H1 (cell line): Measurements from ENCODE around the gene CAMK2G. TPM values are rescaled to one million over a fixed set of nuclear protein-coding genes. Genes with fewer than 3 reads are reported as not detected.

ENCODE experiments used
- CTCF ChIA-PET: fragments of 300-600 bp; sonication (Branson Sonifier 250); formaldehyde crosslinking; loops from one replicate; lab custom pipeline; 2021; ENCODE audit not compliant: partially characterized antibody; lab: Charles Lee
- POLR2A ChIA-PET: fragments of 300-600 bp; sonication (Branson Sonifier 250); formaldehyde crosslinking; loops from one replicate; lab custom pipeline; 2021; ENCODE audit warnings: inconsistent platforms; ENCODE audit not compliant: partially characterized antibody; lab: Charles Lee
- DNase-seq, 2 experiments: peaks; one replicate each; pipeline versions ENCODE4 v3.0.0 to v3.0.0-alpha.2; 2010 to 2022; ENCODE audit warnings: low spot score in 2 of 2, low read depth in 1 of 2, mixed read lengths in 1 of 2
- FAIRE-seq: peaks from 2 replicates; lab custom pipeline; 2011; peaks lifted over from hg19 to GRCh38; lab: Jason Lieb, UNC
- H2AFZ ChIP-seq: 2 replicates; pipeline ENCODE4 v1.8.1; 2012; ENCODE audit warnings: low read length, inconsistent platforms
- H2AK5ac ChIP-seq: 2 replicates; pipeline ENCODE4 v1.6.1; 2013; ENCODE audit warnings: low read depth, low read length
- H2BK120ac ChIP-seq: replicated peaks from 2 replicates; pipeline ENCODE3; 2013; ENCODE audit warnings: low read depth, low read length, inconsistent platforms
- H2BK12ac ChIP-seq: 2 replicates; pipeline ENCODE4 v1.6.1; 2013; ENCODE audit warnings: low read depth, low read length
- H2BK15ac ChIP-seq: 2 replicates; pipeline ENCODE4 v1.6.1; 2013; ENCODE audit warnings: low read length
- H2BK20ac ChIP-seq: 2 replicates; pipeline ENCODE4 v1.6.1; 2013; ENCODE audit warnings: low read length
- H2BK5ac ChIP-seq: 2 replicates; pipeline ENCODE4 v1.6.1; 2013; ENCODE audit warnings: low read depth, low read length
- H3K14ac ChIP-seq: 2 replicates; pipeline ENCODE4 v1.6.1; 2013; ENCODE audit warnings: inconsistent platforms; ENCODE audit not compliant: insufficient read length
- H3K18ac ChIP-seq: 2 replicates; pipeline ENCODE4 v1.6.1; 2013; ENCODE audit warnings: low read length; ENCODE audit errors: extremely low read depth
- H3K23ac ChIP-seq: 2 replicates; pipeline ENCODE4 v1.6.1; 2013; ENCODE audit warnings: inconsistent platforms; ENCODE audit not compliant: insufficient read length
- H3K23me2 ChIP-seq: 2 replicates; pipeline ENCODE4 v1.6.1; 2013; ENCODE audit warnings: low read depth, low read length
- H3K27ac ChIP-seq: 2 replicates; pipeline ENCODE4 v1.6.1; 2011; ENCODE audit warnings: low read depth, low read length, inconsistent platforms
- H3K27me3 ChIP-seq, 4 experiments: replicated peaks in 1 of 4; 1 replicate in 1 of 4; 2 replicates in 3 of 4; pipeline versions ENCODE4 v1.6.1 to v1.8.1; 2011 to 2013; ENCODE audit warnings: low read length in 3 of 4, mild to moderate bottlenecking in 3 of 4, inconsistent platforms in 2 of 4, mixed read lengths in 2 of 4, moderate library complexity in 1 of 4; ENCODE audit not compliant: control insufficient read depth in 3 of 4, insufficient read depth in 3 of 4; ENCODE audit errors: extremely low read depth in 1 of 4
- H3K36me3 ChIP-seq, 4 experiments: 2 replicates each; pipeline versions ENCODE4 v1.6.1 to v1.8.1; 2011 to 2013; ENCODE audit warnings: mild to moderate bottlenecking in 4 of 4, low read length in 3 of 4, moderate library complexity in 2 of 4, control low read depth in 1 of 4, inconsistent platforms in 1 of 4; ENCODE audit not compliant: insufficient read depth in 4 of 4, control insufficient read depth in 2 of 4
- H3K4ac ChIP-seq: replicated peaks from 2 replicates; pipeline ENCODE3; 2013; ENCODE audit warnings: low read length, low read depth, mixed read lengths, inconsistent platforms; ENCODE audit not compliant: insufficient read length
- H3K4me1 ChIP-seq, 4 experiments: replicated peaks in 1 of 4; 1 replicate in 1 of 4; 2 replicates in 3 of 4; pipeline versions ENCODE4 v1.6.1 to v1.8.1; 2011 to 2013; ENCODE audit warnings: low read length in 3 of 4, inconsistent platforms in 2 of 4, mixed read lengths in 1 of 4; ENCODE audit not compliant: insufficient read depth in 4 of 4, control insufficient read depth in 3 of 4
- H3K4me2 ChIP-seq, 2 experiments: 2 replicates each; pipeline versions ENCODE4 v1.6.1 to v1.8.1; 2011 to 2013; ENCODE audit warnings: low read depth in 2 of 2, low read length in 2 of 2, control low read depth in 1 of 2, inconsistent platforms in 1 of 2, mild to moderate bottlenecking in 1 of 2; ENCODE audit not compliant: insufficient read depth in 1 of 2
- H3K4me3 ChIP-seq, 4 experiments: fragments of 200-600, 300-600 bp in 1 of 4; sonication (generic), shearing (Covaris generic), sonication (Bioruptor Twin) in 1 of 4; 2 replicates each; pipeline versions ENCODE4 v1.5.1 to v1.8.1; 2011 to 2016; ENCODE audit warnings: low read length in 4 of 4, low read depth in 3 of 4, control low read depth in 2 of 4, inconsistent platforms in 2 of 4, mild to moderate bottlenecking in 2 of 4, mixed read lengths in 1 of 4, moderate library complexity in 1 of 4; ENCODE audit not compliant: insufficient read depth in 2 of 4; ENCODE audit errors: extremely low read depth in 1 of 4
- H3K56ac ChIP-seq: replicated peaks from 2 replicates; pipeline ENCODE3; 2013; ENCODE audit warnings: low read depth, mild to moderate bottlenecking, mixed read lengths, low read length, inconsistent platforms; ENCODE audit not compliant: insufficient read length
- H3K79me1 ChIP-seq: 2 replicates; pipeline ENCODE4 v1.6.1; 2013; ENCODE audit warnings: low read depth, low read length, control low read depth
- H3K79me2 ChIP-seq, 2 experiments: 2 replicates each; pipeline versions ENCODE4 v1.6.1 to v1.8.1; 2012 to 2013; ENCODE audit warnings: low read length in 2 of 2, mild to moderate bottlenecking in 2 of 2, inconsistent platforms in 1 of 2; ENCODE audit not compliant: insufficient read depth in 2 of 2, control insufficient read depth in 1 of 2
- H3K9ac ChIP-seq, 4 experiments: replicated peaks in 1 of 4; 1 replicate in 1 of 4; 2 replicates in 3 of 4; pipeline versions ENCODE4 v1.6.1 to v1.8.1; 2011 to 2013; ENCODE audit warnings: low read depth in 3 of 4, low read length in 3 of 4, control low read depth in 2 of 4, mild to moderate bottlenecking in 2 of 4, moderate library complexity in 2 of 4, inconsistent platforms in 1 of 4; ENCODE audit errors: extremely low read depth in 1 of 4
- H3K9me3 ChIP-seq, 2 experiments: 2 replicates each; pipeline versions ENCODE4 v1.6.1 to v1.8.1; 2012 to 2013; ENCODE audit warnings: mild to moderate bottlenecking in 2 of 2, moderate library complexity in 2 of 2, control low read depth in 1 of 2, inconsistent platforms in 1 of 2, low read depth in 1 of 2, low read length in 1 of 2, mixed read lengths in 1 of 2; ENCODE audit not compliant: insufficient read depth in 2 of 2
- H4K20me1 ChIP-seq, 2 experiments: replicated peaks in 1 of 2; 2 replicates each; pipeline versions ENCODE3 to v1.8.1; 2011 to 2013; ENCODE audit warnings: inconsistent platforms in 2 of 2, low read length in 2 of 2, mild to moderate bottlenecking in 1 of 2; ENCODE audit not compliant: insufficient read depth in 2 of 2, control insufficient read depth in 1 of 2
- H4K5ac ChIP-seq: 2 replicates; pipeline ENCODE4 v1.6.1; 2013; ENCODE audit warnings: low read length, low read depth, mixed read lengths, inconsistent platforms; ENCODE audit not compliant: insufficient read length
- H4K8ac ChIP-seq: 2 replicates; pipeline ENCODE4 v1.8.0; 2013; ENCODE audit warnings: mild to moderate bottlenecking, moderate library complexity, low read length, inconsistent platforms; ENCODE audit not compliant: insufficient read depth; ENCODE audit errors: extremely low read depth
- H4K91ac ChIP-seq: replicated peaks from 2 replicates; pipeline ENCODE3; 2013; ENCODE audit warnings: low read length, mixed read lengths, inconsistent platforms; ENCODE audit not compliant: insufficient read length
- ASH2L ChIP-seq: fragments of 200-600, 300-600 bp; sonication (generic); IDR thresholded peaks from one replicate; pipeline ENCODE4 v1.7.1; 2017; ENCODE audit warnings: low read length
- CEBPB ChIP-seq: IDR thresholded peaks from 2 replicates; pipeline ENCODE4 v1.6.1; 2012; ENCODE audit warnings: low read depth, low read length
- CTBP2 ChIP-seq: IDR thresholded peaks from 2 replicates; pipeline ENCODE4 v1.7.0; 2011; ENCODE audit warnings: borderline replicate concordance, mild to moderate bottlenecking, moderate library complexity, mixed read lengths, low read length; ENCODE audit not compliant: insufficient read depth, insufficient read length
- EGR1 ChIP-seq: IDR thresholded peaks from 2 replicates; pipeline ENCODE4 v1.6.1; 2011; ENCODE audit warnings: low read depth, low read length, borderline replicate concordance
- JUN ChIP-seq: IDR thresholded peaks from 2 replicates; pipeline ENCODE4 v1.6.1; 2011; ENCODE audit warnings: low read depth, mild to moderate bottlenecking, improper control_type of control experiment, low read length
- RNF2 ChIP-seq: fragments of 200-900, 300-1000 bp; sonication (generic); IDR thresholded peaks from 2 replicates; pipeline ENCODE4 v1.7.1; 2016; ENCODE audit warnings: borderline replicate concordance, low read depth, mild to moderate bottlenecking, antibody characterized with exemption, low read length; ENCODE audit not compliant: poor library complexity, severe bottlenecking; ENCODE audit errors: missing control alignments
- SP1 ChIP-seq: IDR thresholded peaks from 2 replicates; pipeline ENCODE4 v1.6.1; 2011; ENCODE audit warnings: low read depth, low read length
- SP2 ChIP-seq: IDR thresholded peaks from 2 replicates; pipeline ENCODE4 v1.6.1; 2012; ENCODE audit warnings: mild to moderate bottlenecking, low read length, inconsistent platforms
- YY1 ChIP-seq: IDR thresholded peaks from 2 replicates; pipeline ENCODE4 v1.6.1; 2011; ENCODE audit warnings: low read depth, mild to moderate bottlenecking, low read length
- ZNF274 ChIP-seq: IDR thresholded peaks from 2 replicates; pipeline ENCODE4 v1.7.0; 2012; ENCODE audit warnings: low read length, borderline replicate concordance; ENCODE audit errors: extremely low read depth
- polyA plus RNA-seq, 7 experiments: library from polyadenylated mRNA; depleted of rRNA in 3 of 7; stranded (reverse) in 5 of 7; unstranded in 2 of 7; fragments of >200 nt in 5 of 7; fragments of 200-250 nt in 2 of 7; gene quantifications; 1 replicate in 5 of 7; 2 replicates in 1 of 7; 4 replicates in 1 of 7; pipeline versions ENCODE4 v1.2.1 to v1.2.3, GENCODE V29; 2011 to 2013; ENCODE audit warnings: missing spikeins in 2 of 7, mixed read lengths in 2 of 7
- total RNA-seq: library from RNA; stranded (reverse); fragmentation: NEBNext Ultra II Directional; extraction: Animal tissue kit (Norgen Biotek cat#: 25700); gene quantifications from 2 replicates; pipeline ENCODE4 v1.2.1, GENCODE V29; 2021
- TF ChIP-seq, protein P1 (sequence below): IDR thresholded peaks from 2 replicates; pipeline ENCODE4 v1.6.1; 2012; ENCODE audit warnings: low read length, inconsistent platforms
- TF ChIP-seq, protein P2 (sequence below): IDR thresholded peaks from 2 replicates; pipeline ENCODE4 v1.6.1; 2012; ENCODE audit warnings: inconsistent platforms

CAMK2G gene
- total and polyA plus RNA-seq, 2 of the 8 experiments (the other 6 are each of a cell fraction or from before 2014, with no cell fraction given), result 28.9 to 31.7 TPM

GRCh38 chr10:73803680-73804286, 70.6 kb downstream of the CAMK2G start:
- Histone ChIP-seq H4K8ac (no peak overlapping the region), H2BK15ac (no peak overlapping the region), H3K4ac (no peak overlapping the region), H3K27me3 (no peaks in the 10 kb centered on the region), H2BK5ac (no peak overlapping the region), H3K79me1 (0 out of 2 replicates have a peak, but pooled peaks cover 4% of the 10 kb centered on the region), H3K79me2 (no peaks in the 10 kb centered on the region), H4K91ac (no peak overlapping the region), H4K20me1 (peaks cover 0 to 15% of the 10 kb centered on the region in 2 experiments), H3K9me3 (no peaks in the 10 kb centered on the region), H3K23ac (no peak overlapping the region), H3K4me2 (no peak overlapping the region), H2BK12ac (no peak overlapping the region), H3K18ac (no peak overlapping the region), H3K4me1 (no peaks in the 10 kb centered on the region), H2BK20ac (no peak overlapping the region), H3K4me3 (no peak overlapping the region), H2AK5ac (no peak overlapping the region), H4K5ac (no peak overlapping the region), H3K56ac (no peak overlapping the region), H2BK120ac (no peak overlapping the region), H3K14ac (no peak overlapping the region), H3K36me3 (peaks cover 6 to 37% (median 32%) of the 10 kb centered on the region in 4 experiments; a peak in 7 of 8 replicates), H3K23me2 (no peaks in the 10 kb centered on the region), H3K27ac (no peak overlapping the region), H3K9ac (no peak overlapping the region), H2AFZ (no peak overlapping the region)
- no peak for DNase-seq
- CTCF ChIA-PET, result interaction anchor here (1.2 to 2.0 kb wide), 3 partner anchors 12 to 76 kb away, joined by 3 to 6 read pairs (median 6); no protein-coding TSS in a partner anchor
- no peak for FAIRE-seq
- POLR2A ChIA-PET, result interaction anchor here (1.4 to 11.1 kb wide), 2 partner anchors 7 to 60 kb away, joined by 5 to 137 read pairs; partner anchors contain the start of gene SEC24C
- TF ChIP-seq JUN (no peak), ZNF274 (no peak), CEBPB (no peak), SP2 (no peak), SP1 (no peak), ASH2L (no peak), EGR1 (no peak), CTBP2 (no peak), YY1 (no peak), RNF2 (no peak)
- TF ChIP-seq, protein P1, sequence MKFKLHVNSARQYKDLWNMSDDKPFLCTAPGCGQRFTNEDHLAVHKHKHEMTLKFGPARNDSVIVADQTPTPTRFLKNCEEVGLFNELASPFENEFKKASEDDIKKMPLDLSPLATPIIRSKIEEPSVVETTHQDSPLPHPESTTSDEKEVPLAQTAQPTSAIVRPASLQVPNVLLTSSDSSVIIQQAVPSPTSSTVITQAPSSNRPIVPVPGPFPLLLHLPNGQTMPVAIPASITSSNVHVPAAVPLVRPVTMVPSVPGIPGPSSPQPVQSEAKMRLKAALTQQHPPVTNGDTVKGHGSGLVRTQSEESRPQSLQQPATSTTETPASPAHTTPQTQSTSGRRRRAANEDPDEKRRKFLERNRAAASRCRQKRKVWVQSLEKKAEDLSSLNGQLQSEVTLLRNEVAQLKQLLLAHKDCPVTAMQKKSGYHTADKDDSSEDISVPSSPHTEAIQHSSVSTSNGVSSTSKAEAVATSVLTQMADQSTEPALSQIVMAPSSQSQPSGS, result no peak
- TF ChIP-seq, protein P2, sequence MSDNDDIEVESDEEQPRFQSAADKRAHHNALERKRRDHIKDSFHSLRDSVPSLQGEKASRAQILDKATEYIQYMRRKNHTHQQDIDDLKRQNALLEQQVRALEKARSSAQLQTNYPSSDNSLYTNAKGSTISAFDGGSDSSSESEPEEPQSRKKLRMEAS, result no peak
